CD4-positive, alpha-beta T cell treated with Interleukin-2 at 100 ng/mL for 4 hours (primary cell): ENCODE results near the gene STK26.
"Not testable (repeated sequence)": the region's sequence is repeated elsewhere in the genome, so short reads cannot be mapped to it uniquely, and the experiment has no call there.

Experiments
- DNase-seq: peaks from one replicate; pipeline ENCODE4 v3.0.0-alpha.2; 2020; ENCODE audit warnings: low spot score

The STK26 gene

DNA sequence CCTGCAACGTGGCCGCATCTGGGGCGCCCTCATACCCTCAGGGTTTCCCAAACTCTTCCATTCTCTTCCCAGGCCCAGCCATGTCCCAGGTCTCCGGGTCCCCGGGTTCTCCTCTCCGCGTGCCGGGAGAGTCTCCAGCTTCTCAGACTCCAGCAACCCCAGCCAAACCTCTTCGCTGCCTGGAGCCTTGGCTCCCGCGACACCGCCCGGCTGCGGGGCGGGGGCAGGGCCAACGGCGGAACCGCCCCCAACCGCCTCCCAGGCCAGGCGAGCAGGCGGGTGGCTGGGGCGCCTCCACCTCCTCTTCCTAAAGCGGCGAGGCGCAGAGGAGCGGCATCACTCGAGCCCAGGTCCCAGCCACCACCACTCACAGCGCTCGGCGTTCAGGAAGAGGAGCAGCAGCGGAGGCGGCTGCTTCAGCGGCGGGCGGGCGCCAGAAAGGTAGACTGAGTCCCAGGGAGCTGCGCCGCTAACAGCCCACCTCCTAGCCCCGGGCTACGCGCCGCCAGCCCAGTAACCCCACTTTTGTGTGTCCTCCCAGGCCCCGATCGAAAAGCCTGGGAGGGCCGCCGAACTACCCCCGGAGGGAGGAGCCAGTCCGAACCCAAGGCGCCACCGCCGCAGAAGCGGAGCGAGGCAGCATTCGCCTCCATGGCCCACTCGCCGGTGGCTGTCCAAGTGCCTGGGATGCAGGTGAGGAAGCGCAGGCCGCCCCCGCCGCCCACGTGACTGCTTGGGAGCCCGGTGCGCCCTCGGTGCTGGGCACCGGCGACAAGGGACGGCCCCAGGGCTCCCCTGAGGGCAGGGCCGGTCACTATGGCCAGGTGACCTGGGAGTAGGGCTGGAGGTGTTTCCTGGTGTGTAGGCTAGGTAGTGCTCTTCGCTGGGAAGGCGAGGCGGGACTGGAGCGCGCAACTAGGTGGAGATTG lies at the start of gene STK26:
STK26 (plus strand) TSS at position 336 of the 929 bp plus-strand sequence; CDS start at position 652, 316 bp downstream.
- peak; percentile 71 for DNase-seq

DNA sequence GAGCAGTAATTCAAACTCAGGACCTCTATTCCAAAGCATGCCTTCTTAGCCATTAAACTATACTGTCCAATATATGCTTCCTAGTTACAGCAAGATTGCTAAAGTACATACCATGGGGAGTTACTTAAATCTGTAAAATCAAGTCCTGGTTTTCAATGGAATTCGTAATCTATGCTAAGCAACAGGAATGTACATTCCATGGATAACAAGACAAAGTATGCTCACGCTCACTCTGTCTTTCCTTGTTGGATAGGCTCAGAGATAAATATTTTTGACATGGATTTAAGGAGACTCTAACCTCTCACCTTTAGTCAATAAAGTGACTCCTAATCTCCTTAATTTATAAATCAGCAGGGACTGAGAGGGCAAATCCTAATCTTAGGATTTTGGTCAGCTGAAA lies 47.3 kb upstream of the STK26 start:
- no peak for DNase-seq

DNA sequence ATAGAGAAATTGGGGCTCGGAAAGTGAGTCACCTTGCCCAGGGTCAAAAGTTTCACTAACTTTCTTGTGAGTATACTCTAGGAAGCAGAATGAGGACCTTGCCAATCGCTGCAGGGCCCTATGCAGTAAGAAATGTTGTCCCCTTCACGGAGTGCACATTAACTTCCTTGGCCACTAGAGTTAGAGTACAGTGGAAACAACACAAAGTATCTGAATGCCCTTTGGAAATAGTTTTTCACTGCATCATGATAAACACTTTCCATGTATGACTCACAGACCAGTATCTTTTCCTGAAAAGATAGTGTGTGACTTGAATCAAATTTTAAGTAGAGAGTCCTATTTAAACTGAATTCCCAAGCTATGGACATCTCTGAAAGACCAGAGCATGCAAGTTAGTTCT lies 45.5 kb upstream of the STK26 start:
- DNase-seq = no peak

DNA sequence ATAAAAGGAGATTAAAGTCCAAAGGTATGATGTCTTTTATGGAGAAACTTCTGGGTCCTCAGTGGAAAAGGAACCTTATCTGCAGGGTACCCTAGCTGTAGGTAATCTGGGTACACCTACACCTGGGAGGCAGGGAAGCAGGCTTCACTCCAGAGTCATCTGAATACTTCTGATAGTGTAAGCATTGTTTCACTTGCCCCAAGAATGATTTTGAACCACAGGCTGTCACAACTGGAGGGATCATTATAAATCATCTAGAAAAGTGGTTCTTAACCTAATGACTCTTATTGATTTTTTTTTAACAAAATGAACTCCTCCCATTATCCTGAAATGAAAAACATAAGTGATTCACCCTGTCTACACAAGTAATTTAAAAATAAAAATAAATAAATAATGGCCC lies 44.0 kb upstream of the STK26 start:
- no peak for DNase-seq

DNA sequence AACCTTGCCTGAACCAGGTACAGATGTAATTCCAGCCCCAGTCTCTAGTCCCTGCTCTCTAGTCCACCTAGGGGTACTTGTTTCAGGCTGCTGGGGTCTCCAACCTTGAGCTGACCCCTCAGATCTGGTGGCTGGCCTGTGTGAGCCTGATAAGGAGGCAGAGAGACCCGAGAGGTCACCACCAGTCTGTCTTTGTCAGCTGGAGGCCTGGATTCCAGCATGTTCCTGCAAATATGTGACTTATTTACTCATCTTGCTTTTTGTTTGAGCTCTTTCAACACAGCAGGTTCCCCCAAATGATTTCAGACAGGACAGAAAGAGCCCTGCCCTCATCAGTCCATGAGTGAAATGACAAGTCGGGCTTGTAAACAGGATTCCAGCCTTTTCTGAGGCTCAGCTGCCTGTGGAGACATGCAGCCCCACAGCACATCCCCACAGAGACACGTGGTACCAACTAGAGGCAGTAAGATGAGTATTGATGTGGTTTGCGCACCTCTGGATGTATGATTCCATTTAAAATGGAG lies 37.5 kb upstream of the STK26 start:
- DNase-seq = no peak

DNA sequence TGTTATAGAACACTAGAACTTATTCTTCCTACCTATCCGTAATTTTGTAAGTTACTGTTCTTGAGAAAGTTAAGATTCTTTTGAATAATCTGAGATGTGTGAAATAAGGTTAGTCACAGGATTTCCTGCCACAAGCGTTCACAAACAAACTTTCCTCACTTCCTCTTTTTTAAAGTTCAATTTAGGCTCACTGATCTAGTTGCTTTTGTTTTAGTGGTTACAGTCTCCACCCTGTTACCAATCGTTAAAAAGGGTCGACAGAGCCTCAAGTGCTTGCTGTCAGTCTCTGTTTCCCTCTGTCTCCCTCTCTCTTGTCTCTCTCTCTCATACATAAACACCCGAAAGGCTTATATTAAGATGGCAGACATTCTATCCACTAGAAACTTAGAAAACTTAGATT lies 35.9 kb upstream of the STK26 start:
- DNase-seq = peak; percentile 63

DNA sequence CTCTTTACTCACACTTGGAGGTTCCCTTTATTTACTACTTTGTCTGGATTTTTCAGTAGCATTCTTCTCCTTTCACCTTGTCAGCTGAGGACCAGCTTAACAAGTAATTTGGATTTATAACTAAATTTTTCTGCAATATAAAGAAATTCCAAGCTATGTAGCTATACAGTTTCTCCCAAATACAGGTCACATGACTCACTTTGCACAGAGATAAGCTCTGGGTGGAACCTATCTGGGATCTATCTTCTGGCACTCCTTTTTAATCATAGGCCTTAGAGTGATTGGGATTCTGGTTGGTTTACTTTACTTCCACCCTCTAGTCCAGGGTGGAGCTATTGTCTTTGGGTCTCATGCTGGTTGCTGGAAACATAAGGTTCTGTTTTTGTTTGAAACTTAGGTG lies 34.9 kb upstream of the STK26 start:
- no peak for DNase-seq

DNA sequence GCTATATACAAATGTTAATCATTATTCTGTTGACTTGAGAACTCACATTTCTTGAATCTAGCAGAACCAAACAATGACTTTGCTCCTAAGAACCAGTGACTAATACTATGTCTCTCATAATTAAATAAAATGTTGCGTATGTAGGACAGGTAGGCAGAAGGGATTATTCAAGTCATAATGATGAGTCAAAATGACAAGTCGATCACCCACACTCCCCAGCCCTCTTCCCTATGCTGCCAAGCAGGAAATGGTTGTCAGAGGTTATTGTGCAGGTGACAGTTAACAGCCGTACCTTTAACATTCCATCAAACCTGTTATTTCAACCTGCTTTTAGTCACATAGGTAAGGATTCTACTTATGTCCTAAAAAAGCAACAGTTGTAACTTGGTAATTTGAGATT lies 22.0 kb upstream of the STK26 start:
- DNase-seq = peak; percentile 31

DNA sequence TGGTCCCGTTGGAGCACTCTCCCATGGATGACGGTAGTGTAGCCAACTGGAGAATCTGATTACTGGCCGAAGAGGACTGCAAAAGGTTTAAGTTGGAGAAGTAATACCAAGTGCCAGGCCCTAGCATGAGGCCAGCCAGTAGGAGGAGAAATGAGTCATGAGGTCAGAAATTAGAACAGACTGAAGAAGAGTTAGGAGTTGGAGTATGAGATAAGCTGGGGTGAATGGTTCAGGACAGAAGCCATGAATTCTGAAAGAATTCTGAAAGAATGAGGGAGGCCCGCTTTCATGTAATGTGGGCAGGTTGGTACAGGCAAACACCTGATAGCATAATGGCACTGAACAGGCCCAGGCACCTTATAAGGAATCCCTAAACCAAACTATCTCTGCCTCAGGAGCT lies 18.4 kb upstream of the STK26 start:
- no peak for DNase-seq

DNA sequence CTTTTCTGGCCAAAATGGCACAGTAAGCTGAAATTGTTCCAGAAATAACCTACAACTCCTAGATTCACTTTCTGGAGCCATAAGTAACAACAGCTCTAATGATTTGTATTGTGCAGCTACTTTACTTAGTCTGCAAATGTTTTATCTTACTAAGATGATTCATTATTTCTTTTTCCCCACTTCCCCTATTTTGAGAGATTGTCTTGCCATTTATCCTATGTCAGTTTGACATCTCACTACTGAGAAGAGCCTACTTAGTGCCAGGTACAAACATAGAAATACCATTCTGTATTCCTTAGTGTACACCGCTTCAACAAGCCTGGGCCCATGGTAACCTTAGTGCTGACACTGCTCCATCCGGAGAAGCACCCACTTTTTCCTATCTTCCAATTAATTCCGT lies 13.8 kb upstream of the STK26 start:
- no peak for DNase-seq

DNA sequence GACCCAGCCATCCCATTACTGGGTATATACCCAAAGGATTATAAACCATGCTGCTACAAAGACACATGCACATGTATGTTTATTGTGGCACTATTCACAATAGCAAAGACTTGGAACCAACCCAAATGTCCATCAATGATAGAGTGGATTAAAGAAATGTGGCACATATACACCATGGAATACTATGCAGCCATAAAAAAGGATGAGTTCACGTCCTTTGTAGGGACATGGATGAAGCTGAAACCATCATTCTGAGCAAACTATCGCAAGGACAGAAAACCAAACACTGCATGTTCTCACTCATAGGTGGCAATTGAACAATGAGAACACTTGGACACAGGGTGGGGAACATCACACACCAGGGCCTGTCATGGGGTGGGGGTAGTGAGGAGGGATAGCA lies 12.9 kb upstream of the STK26 start:
- not testable (repeated sequence) for DNase-seq

DNA sequence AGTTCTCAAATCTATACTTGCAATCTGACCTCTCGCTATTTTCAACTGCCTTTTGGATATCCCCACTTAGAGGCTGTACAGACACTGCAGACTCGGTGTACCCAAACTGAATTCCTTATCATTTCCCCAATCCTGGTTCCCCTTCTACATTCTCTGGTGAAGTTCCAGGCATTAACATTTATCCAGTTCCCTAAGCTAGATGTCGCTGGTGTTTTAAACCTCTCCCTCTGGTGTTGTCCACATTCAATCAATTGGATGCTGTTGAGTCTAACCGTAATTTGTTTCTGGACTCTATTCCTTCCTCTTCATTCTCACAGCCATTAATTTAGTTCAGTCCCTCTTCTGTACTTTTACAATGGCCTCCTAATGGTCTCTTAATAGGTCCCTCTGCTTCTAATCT lies 7.2 kb upstream of the STK26 start:
- DNase-seq = no peak

DNA sequence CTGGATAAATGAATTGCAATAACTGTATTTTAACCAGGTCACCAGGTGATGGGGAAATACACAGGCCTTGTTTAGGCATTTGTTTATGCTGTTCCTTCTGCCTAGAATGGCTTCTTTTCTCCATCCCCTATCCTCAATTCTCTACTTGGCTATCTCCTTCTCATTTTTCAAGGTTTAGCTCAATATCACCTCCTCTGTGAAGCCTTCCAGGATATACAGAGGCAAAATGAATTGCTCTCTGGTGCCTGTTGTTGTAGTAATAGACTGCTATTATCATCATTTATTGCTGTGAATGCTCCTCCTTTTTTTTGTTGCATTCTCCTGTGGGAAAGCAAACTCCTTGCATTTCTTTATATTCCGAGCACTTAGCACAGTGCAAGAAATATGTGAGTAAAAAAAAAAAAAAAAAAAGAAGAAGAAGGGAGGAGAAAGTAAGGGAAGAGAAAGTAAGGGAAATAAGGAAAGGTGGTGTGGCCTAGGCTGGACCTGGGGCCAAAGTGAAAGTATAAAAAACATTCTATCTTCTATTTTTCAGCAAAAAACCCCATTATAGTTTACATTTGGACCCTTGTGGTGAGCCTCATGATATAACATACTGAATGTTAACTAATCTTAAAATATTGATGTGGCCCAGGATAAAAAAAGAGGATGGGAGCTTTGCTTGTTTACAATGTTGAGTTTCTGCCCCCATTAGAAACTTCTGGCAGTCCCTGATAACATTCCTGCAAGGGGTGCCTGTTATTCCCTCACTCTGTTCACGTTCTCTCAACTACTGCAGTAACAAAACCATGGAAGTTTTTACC lies 6.3 kb upstream of the STK26 start:
- no peak for DNase-seq

DNA sequence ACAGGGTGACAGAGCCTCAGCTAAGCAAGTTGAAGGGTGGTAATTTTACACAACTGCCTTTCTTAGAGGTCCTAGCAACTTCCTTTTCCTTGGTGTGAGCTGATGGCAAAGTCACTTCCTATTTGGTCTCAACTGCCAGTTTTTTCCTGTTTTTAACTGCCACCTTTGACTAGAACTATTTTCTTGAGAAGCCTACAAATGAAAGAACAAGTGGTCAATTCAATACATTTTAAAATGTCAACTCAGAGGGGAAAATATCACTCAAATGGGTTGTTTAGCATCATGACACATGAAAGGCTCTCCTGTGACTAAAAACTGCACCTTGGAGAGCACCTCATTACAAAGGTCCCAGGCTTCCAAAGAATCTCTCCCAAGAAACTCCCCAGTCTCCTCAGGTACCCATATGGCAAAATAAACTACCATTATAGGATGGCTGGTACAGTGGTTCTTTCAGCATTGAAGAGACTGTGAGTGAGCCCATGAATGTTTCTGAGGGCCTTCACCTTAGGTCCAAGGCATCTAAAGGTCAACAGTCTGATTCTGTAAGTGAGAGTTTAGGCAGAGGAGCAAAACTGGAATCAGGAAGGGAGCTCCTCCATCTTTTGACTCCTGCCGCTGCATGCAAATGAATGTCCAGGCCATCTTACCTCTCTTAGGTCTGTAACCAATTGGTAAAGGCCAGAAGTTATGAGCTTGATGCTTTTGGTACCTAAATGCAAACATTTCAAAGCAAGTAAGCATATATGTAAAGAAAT lies 5.5 kb upstream of the STK26 start:
- DNase-seq = no peak

DNA sequence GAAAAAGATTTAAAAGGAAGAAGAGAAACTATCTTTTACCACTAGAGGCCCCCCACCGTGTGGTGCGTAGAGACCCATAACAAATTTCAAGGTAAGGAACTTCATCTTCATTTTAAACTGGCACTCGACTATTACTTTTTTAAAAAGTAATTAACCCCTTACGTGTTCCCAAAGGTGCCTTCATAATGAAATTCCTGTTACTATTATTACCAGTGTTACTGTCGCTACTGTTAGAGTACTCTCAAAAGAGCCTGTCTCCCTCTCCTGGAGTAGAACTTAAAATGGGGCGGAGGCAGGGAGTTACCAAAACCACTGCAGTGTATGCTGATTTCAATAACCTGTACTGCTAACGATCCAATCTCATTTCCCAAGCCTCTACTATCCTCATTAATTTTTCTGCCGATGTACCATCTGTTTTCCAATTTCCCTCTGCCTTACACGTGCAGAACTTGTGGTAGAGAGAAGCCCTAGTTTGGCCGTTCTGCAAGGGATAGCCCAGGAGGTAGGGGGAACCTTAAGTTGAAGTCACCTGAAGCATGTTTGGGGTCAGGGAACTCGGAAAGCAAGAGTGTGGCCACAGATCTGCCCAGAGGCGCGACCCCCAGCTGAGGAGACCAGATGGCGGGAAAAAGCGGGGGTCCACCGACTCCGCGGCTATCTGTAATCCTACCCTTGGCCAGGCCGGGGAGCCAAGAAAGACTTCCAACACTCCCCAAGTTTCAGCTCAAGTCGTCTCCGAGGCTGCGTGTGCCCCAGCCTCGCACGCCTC lies 720 bp upstream of the STK26 start:
- peak; percentile 36 for DNase-seq

DNA sequence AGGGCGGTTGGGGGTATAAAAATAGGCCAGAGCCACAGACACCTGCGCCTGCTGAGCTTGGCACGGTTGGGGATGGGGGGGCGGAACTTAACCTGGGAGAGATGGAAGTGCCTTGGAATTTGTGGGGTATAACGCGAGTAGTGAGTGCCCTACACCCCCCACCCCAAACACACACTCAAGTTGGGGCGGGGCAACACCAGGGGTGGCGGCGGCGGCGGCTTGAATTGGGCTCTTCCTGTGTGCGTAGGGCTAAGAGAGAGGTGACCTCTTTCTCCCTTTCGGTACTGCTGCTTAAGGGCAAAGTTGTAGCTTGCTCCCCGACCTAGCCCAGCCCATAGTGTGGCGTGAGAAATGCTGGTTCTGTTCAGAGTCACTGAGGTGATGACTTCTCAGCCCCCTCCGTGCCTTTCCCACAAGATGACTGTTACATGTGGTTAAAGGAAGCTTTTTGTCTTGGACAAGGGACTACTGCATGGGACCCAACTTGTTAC lies 839 bp downstream of the STK26 start:
- peak; percentile 40 for DNase-seq

DNA sequence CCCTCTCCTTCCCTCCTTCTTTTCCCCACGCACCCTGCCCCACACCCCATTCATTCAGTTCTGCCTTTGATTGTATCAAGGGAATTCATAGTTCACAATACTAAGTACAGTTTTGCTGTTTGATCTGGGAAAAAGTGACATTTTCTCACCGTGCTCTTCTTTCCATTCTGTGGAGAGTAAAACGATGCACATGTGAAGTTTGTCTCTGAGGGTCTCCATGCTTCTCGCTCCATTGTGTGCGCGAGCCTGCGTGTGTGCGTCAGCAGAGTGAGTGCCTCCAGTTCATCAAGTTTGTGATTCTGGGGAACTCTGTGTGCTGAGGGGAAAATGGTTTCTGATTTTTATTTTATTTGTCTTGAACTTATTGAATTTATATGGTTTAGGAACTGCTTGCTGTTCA lies 1.9 kb downstream of the STK26 start:
- DNase-seq = no peak

DNA sequence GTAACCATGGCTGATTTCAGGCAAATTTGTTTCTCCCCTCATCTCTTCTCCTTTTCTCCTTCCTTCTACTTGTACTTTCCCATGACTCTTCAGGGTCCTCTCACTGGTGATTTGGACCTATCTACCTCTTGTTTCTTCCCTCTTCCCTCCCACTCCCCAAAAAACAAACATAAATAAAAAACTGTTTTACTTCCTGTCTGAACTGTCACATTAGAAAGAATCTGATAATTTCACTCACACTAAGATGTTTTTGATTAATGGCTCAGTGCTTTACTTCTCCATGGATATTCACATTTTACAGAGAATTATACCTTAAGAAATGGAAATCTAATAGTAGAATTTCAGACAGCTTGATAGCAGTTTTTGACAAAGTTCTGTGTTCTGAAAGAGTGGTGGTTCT lies 7.2 kb downstream of the STK26 start:
- DNase-seq = no peak

DNA sequence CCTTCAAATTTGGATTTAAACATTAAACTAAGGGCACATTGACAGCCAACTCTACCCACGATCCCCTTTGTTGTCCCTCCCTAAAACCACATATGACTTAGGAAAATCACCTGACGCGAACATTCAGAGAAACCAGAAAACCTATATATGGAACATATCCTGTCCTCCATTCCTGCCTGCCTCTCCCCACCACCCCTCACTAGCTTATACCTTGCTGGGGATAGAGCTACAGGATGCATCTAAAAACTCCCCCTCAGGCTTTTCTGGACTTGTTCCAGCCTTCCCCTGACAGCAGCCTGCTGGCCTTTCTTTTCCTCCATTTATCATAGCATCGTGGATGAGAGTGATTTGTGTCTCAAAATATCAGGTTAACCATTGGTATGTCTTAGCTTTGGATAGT lies 8.8 kb downstream of the STK26 start:
- DNase-seq = no peak

DNA sequence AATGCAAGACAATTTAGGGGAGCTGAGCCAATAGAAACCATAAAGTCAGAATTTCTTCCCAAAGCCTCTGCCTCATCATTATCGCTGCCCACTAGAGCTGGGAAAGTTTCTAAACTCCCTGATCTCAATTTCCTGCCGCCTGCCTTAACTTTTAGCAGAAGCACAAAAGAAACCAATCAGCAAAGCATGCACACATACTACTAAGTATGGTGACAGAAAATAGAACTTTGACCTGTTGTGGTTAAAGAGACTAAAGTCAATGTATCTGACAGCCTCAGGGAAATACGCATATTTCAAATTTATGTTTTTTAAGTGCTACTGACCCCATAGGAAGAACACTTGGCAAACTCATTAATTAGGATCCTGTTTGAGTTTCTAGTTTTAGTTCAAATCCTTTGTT lies 10.1 kb downstream of the STK26 start:
- DNase-seq = no peak

DNA sequence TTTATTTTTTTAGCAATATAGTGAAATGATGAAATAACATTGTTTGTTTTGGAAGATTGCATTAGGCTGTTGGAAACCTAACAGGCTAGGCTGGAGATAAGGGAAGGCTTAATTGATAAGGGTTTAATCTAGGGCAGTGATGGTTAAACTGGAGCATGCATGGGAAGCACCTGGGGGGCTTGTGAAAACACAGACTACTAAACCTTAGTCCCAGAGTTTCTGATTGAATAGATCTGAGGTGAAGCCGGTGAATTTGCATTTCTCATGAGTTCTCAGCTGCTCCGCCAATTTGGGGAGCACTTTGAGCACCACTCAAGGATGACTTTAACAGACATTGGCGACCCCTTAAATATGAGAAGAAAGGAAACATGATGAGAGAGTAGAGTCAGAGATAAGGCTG lies 11.5 kb downstream of the STK26 start:
- no peak for DNase-seq
